ENCODE measurements around the gene CLEC10A. TPM values are rescaled to one million over a fixed set of nuclear protein-coding genes. Genes with fewer than 3 reads are reported as not detected.
"Not testable (repeated sequence)": the region's sequence is repeated elsewhere in the genome, so short reads cannot be mapped to it uniquely, and the experiment has no call there.

Gene CLEC10A
- total RNA-seq, 2 experiments from 2014 or later: not detected

DNA sequence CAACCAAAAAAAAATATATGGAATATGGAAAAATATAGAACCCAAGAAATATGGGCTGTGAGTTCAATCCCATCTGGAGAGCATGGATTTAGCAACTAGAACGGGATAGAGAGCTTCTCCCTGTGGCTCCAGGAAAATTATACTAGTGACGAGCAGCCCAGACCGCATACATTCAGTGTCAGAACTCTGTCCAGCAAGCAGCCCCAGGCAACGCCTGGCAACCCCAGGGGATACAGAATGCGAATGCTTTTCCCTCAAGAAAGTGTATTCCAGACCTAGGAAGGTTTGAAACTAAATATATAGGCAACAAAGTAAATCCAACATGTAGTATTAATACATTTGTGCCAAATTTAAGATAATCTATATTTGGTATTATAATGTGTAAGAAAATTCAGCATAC, 48.1 kb upstream of the CLEC10A start:
- Histone ChIP-seq H4K20me1 (ENCODE audit: insufficient read depth, low read length) (no peaks in the 10 kb centered on the region), H3K9me3 (ENCODE audit: low read length) (no peaks in the 10 kb centered on the region), H2AFZ (ENCODE audit: low read length) (no peak overlapping the region), H3K4me2 (ENCODE audit: low read length) (no peak overlapping the region), H3K4me1 (ENCODE audit: insufficient read depth, low read length, poor library complexity, severe bottlenecking) (peaks cover 31% of the 10 kb centered on the region), H3K36me3 (ENCODE audit: insufficient read depth, low read length) (no peaks in the 10 kb centered on the region), H3K9me2 (ENCODE audit: insufficient read depth, low read length) (no peaks in the 10 kb centered on the region), H3K79me2 (ENCODE audit: insufficient read depth, low read depth, low read length) (no peaks in the 10 kb centered on the region), H3K27ac (ENCODE audit: low read depth, low read length, poor library complexity, severe bottlenecking) (no peak overlapping the region), H3K4me3 (ENCODE audit: low read depth, low read length, poor library complexity, severe bottlenecking) (no peak overlapping the region)
- POLR2A ChIA-PET: interaction anchor here (0.7 kb wide), 1 partner anchor 1799 kb away, joined by 4 read pairs; no protein-coding TSS in a partner anchor
- BruUV-seq (replicated peaks): no TSS peak
- no peak for DNase-seq (ENCODE audit: low spot score)
- CTCF ChIA-PET (ENCODE audit: unreplicated experiment): no interaction called here
- TF ChIP-seq EZH2phosphoT487 (IDR thresholded peaks at IDR 0.05; ENCODE audit: borderline replicate concordance, low read depth, low read length): no peak
- no peak for TF ChIP-seq CTCF (conservative IDR thresholded peaks at IDR 0.05; ENCODE audit: low read length)
- intact Hi-C loops (cut with micrococcal nuclease; ENCODE audit: unreplicated experiment): no loop called here

DNA sequence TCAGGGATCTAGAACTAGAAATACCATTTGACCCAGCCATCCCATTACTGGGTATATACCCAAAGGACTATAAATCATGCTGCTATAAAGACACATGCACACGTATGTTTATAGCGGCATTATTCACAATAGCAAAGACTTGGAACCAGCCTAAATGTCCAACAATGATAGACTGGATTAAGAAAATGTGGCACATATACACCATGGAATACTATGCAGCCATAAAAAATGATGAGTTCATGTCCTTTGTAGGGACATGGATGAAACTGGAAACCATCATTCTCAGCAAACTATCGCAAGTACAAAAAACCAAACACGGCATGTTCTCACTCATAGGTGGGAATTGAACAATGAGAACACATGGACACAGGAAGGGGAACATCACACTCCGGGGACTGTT, 47.5 kb upstream of the CLEC10A start:
- H3K9me3 ChIP-seq (ENCODE audit: low read length); CTCF ChIA-PET (ENCODE audit: unreplicated experiment); DNase-seq (ENCODE audit: low spot score): not testable (repeated sequence)

DNA sequence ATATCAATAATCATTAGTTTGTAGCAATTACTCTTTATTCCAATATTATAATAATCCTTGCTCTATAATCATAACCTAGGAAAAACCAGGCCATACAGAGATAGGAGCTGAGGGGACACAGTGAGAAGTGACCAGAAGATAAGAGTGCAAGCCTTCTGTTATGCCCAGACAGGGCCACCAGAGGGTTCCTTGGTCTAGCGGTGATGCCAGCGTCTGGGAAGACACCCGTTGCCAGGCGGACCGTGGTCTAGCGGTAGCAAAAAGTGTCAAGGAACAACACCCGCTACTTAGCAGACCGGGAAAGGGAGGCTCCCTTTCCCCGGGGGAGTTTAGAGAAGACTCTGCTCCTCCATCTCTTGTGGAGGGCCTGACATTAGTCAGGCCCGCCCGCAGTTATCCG, 46.3 kb upstream of the CLEC10A start:
- BruUV-seq (replicated peaks); H3K9me2 ChIP-seq (ENCODE audit: insufficient read depth, low read length); H3K4me3 ChIP-seq (ENCODE audit: low read depth, low read length, poor library complexity, severe bottlenecking); H3K79me2 ChIP-seq (ENCODE audit: insufficient read depth, low read depth, low read length); DNase-seq (ENCODE audit: low spot score); H3K36me3 ChIP-seq (ENCODE audit: insufficient read depth, low read length); H3K4me2 ChIP-seq (ENCODE audit: low read length); H3K9me3 ChIP-seq (ENCODE audit: low read length); intact Hi-C loops (cut with micrococcal nuclease; ENCODE audit: unreplicated experiment); H4K20me1 ChIP-seq (ENCODE audit: insufficient read depth, low read length); H2AFZ ChIP-seq (ENCODE audit: low read length); H3K27ac ChIP-seq (ENCODE audit: low read depth, low read length, poor library complexity, severe bottlenecking); CTCF ChIA-PET (ENCODE audit: unreplicated experiment): not testable (repeated sequence)
- H3K4me1 ChIP-seq (ENCODE audit: insufficient read depth, low read length, poor library complexity, severe bottlenecking): peaks cover 16% of the 10 kb centered on the region
- POLR2A ChIA-PET: interaction anchor here (0.6 kb wide), 1 partner anchor 1278 kb away, joined by 3 read pairs; no protein-coding TSS in a partner anchor

More for the DNA sequence above, 47.5 kb upstream of the CLEC10A start:
- H3K4me3 ChIP-seq (ENCODE audit: low read depth, low read length, poor library complexity, severe bottlenecking); H3K36me3 ChIP-seq (ENCODE audit: insufficient read depth, low read length); BruUV-seq (replicated peaks); H3K27ac ChIP-seq (ENCODE audit: low read depth, low read length, poor library complexity, severe bottlenecking); H4K20me1 ChIP-seq (ENCODE audit: insufficient read depth, low read length); H3K79me2 ChIP-seq (ENCODE audit: insufficient read depth, low read depth, low read length); H2AFZ ChIP-seq (ENCODE audit: low read length); POLR2A ChIA-PET; H3K9me2 ChIP-seq (ENCODE audit: insufficient read depth, low read length); intact Hi-C loops (cut with micrococcal nuclease; ENCODE audit: unreplicated experiment); H3K4me2 ChIP-seq (ENCODE audit: low read length): not testable (repeated sequence)
- peaks cover 25% of the 10 kb centered on the region for H3K4me1 ChIP-seq (ENCODE audit: insufficient read depth, low read length, poor library complexity, severe bottlenecking)

- ChIA-PET CTCF (ENCODE audit: unreplicated experiment) (interaction anchor here (0.6 kb wide), 1 partner anchor 53 kb away, joined by 3 read pairs; no protein-coding TSS in a partner anchor), POLR2A (interaction anchor here (0.5 to 0.6 kb wide), 2 partner anchors 21 to 607 kb away, joined by 3 read pairs; no protein-coding TSS in a partner anchor)
- no peak for TF ChIP-seq CTCF (conservative IDR thresholded peaks at IDR 0.05; ENCODE audit: low read length)
- TF ChIP-seq EZH2phosphoT487 (IDR thresholded peaks at IDR 0.05; ENCODE audit: borderline replicate concordance, low read depth, low read length): no peak
- no peak overlapping the region for H3K4me3 ChIP-seq (ENCODE audit: low read depth, low read length, poor library complexity, severe bottlenecking)
- no peak for DNase-seq (ENCODE audit: low spot score)
- H3K36me3 ChIP-seq (ENCODE audit: insufficient read depth, low read length): no peaks in the 10 kb centered on the region
- intact Hi-C loops (cut with micrococcal nuclease; ENCODE audit: unreplicated experiment): no loop called here
- H3K27ac ChIP-seq (ENCODE audit: low read depth, low read length, poor library complexity, severe bottlenecking): no peak overlapping the region
- H2AFZ ChIP-seq (ENCODE audit: low read length): no peak overlapping the region
- H3K79me2 ChIP-seq (ENCODE audit: insufficient read depth, low read depth, low read length): no peaks in the 10 kb centered on the region
- H3K4me2 ChIP-seq (ENCODE audit: low read length): no peak overlapping the region
- no peaks in the 10 kb centered on the region for H4K20me1 ChIP-seq (ENCODE audit: insufficient read depth, low read length)
- peaks cover 6% of the 10 kb centered on the region for H3K4me1 ChIP-seq (ENCODE audit: insufficient read depth, low read length, poor library complexity, severe bottlenecking)
- no peaks in the 10 kb centered on the region for H3K9me3 ChIP-seq (ENCODE audit: low read length)
- no TSS peak for BruUV-seq (replicated peaks)
- no peaks in the 10 kb centered on the region for H3K9me2 ChIP-seq (ENCODE audit: insufficient read depth, low read length)
Measured at GRCh38 chr17:7124923-7125322, 44.9 kb upstream of the CLEC10A start.

All from OCI-LY7 (cell line).